ENCODE data around the gene LMBR1L.

- TF ChIP-seq REST (IDR thresholded peaks at IDR 0.05; ENCODE audit: borderline replicate concordance) (no peak), RAD21 (conservative IDR thresholded peaks at IDR 0.05) (no peak), CTCF (IDR thresholded peaks at IDR 0.05; ENCODE audit: poor library complexity, severe bottlenecking) (no peak)
Observed at GRCh38 chr12:49104822-49105221, 5.8 kb downstream of the LMBR1L start.

Data from neural cell (in vitro differentiated cells).